PFSK-1 (cell line): ENCODE results near the gene CCT2.

Source experiments
- FOXP2 ChIP-seq: optimal IDR thresholded peaks from 2 replicates; pipeline ENCODE3; 2011; ENCODE audit warnings: borderline replicate concordance, control low read depth, inconsistent platforms; ENCODE audit not compliant: insufficient read depth; ENCODE audit errors: extremely low read length, extremely low read depth
- POLR2AphosphoS5 ChIP-seq: IDR thresholded peaks from 2 replicates; pipeline ENCODE4 v1.6.1; 2012; ENCODE audit warnings: low read depth, mild to moderate bottlenecking, control low read depth, low read length, moderate library complexity
- REST ChIP-seq, 2 experiments: IDR thresholded peaks; 2 replicates each; pipeline versions ENCODE4 v1.6.1 to v1.8.0; 2011 to 2012; ENCODE audit warnings: low read depth in 2 of 2, low read length in 2 of 2, control low read depth in 1 of 2, inconsistent platforms in 1 of 2, mild to moderate bottlenecking in 1 of 2, moderate library complexity in 1 of 2; ENCODE audit not compliant: insufficient read depth in 1 of 2
- SIN3A ChIP-seq: IDR thresholded peaks from 2 replicates; pipeline ENCODE4 v1.6.1; 2012; ENCODE audit warnings: mild to moderate bottlenecking, low read length, moderate library complexity, borderline replicate concordance; ENCODE audit not compliant: insufficient read depth
- TAF1 ChIP-seq: IDR thresholded peaks from 2 replicates; pipeline ENCODE4 v1.6.1; 2012; ENCODE audit warnings: low read length, control low read depth, borderline replicate concordance; ENCODE audit not compliant: insufficient read depth

The CCT2 gene

DNA sequence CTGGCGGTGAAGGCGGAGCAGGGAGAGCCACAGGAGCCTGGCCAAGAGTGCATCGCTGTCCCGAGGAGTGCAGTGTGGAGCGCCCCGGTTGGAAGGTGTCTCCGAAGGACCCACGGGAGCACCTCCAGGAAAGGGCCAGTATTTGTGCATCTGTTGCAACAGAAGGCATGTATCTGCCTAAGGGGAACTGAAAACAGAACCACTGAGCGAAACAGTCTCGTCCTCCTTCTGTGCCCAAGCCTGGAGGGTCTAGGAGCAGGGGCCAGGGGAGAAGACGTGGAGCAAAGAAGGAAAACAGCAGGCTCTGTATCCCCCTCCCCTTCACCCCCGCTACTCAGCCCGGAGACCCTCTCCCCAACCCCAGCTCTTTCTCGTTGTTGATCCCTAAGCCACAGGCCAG, 30.8 kb downstream of the CCT2 start:
- TF ChIP-seq SIN3A (no peak), REST (IDR thresholded peaks at IDR 0.05; ENCODE audit: insufficient read depth in 1 of 2, low read depth in 2 of 2, low read length in 2 of 2) (no peak), FOXP2 (no peak), TAF1 (no peak), POLR2AphosphoS5 (no peak)

GRCh38 chr12:69619050-69619449, 33.8 kb downstream of the CCT2 start:
- TF ChIP-seq REST (IDR thresholded peaks at IDR 0.05; ENCODE audit: insufficient read depth in 1 of 2, low read depth in 2 of 2, low read length in 2 of 2) (no peak), FOXP2 (no peak), TAF1 (no peak), POLR2AphosphoS5 (no peak), SIN3A (no peak)

DNA sequence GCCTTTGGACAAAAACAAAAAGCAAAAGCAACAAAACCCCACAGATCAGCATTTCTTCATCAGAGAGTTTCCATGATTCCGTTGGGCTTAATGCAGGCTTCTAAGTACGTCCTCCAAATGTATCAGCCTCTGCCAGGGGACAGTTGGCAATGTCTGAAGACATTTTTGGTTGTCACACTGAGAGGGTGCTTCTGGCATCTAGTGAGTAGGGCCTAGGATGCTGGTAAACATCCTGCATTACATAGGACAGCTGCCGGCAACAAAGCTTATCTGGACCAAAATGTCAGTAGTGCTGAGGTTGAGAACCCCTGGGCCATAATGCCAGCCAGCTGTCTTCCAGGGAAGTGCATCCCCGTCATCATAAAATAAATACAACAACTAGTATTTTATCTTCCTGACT, 34.8 kb downstream of the CCT2 start:
- TF ChIP-seq SIN3A (no peak), FOXP2 (no peak), REST (IDR thresholded peaks at IDR 0.05; ENCODE audit: insufficient read depth in 1 of 2, low read depth in 2 of 2, low read length in 2 of 2) (no peak), TAF1 (no peak), POLR2AphosphoS5 (no peak)

DNA sequence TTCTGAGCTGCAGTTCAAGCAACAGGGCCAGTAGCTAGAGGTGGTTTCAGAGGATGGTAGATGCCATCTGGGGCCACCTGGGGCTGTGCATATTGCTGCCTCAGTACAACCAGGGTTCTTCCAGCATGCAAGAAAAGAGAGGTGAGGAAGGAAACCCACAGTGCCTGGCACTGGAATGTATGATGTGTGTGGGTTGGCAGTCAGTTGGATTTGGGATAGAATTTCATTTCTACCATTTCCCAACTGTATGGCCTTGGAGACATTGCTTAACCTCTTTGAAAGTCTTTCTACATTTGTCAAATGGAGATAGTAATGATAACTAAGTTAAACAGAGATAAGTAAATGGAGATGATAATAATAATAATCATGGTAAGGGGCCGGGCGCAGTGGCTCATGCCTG, 35.7 kb downstream of the CCT2 start:
- TF ChIP-seq POLR2AphosphoS5 (no peak), SIN3A (no peak), TAF1 (no peak), REST (IDR thresholded peaks at IDR 0.05; ENCODE audit: insufficient read depth in 1 of 2, low read depth in 2 of 2, low read length in 2 of 2) (no peak), FOXP2 (no peak)

DNA sequence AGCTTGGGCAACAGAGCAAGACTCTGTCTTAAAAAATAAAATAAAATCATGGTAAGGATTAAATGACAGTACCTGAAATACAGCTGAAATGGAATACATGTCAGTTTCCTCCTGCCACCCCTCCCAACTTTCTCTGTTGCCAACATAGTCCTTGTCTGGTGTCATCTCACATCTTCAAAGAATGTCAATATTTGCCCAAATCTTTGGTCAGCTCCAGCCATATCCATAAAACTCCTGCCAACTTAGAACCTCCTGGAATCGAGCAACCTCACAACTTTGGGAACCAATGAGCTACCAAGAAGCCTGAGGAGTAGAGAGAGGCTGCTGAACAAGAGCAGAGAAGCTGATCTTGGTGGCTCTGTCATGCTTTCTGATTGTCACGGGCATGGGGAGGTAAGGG, 36.3 kb downstream of the CCT2 start:
- TF ChIP-seq FOXP2 (no peak), TAF1 (no peak), SIN3A (no peak), POLR2AphosphoS5 (no peak), REST (IDR thresholded peaks at IDR 0.05; ENCODE audit: insufficient read depth in 1 of 2, low read depth in 2 of 2, low read length in 2 of 2) (no peak)
